ENCODE data around the gene SBNO2. TPM values are rescaled to one million over a fixed set of nuclear protein-coding genes. Genes with fewer than 3 reads are reported as not detected.

The SBNO2 gene
- total RNA-seq, 4 donors from 2014 or later: 22.2 to 49.8 (median 30.9) TPM

GRCh38 chr19:1088416-1089010 is 85.6 kb downstream of the SBNO2 start:
- intact Hi-C loops (cut with DNase I; ENCODE audit: low total_unique reads) (no loop called here), in situ Hi-C loops (cut with MboI; ENCODE audit: low sequenced_read_pairs in 4 of 4) (no loop called here)
- DNase-seq (peak in 1 of 2 donors; percentile 29), ATAC-seq (no peak)
- Histone ChIP-seq H3K36me3 (peaks cover 0 to 57% of the 10 kb centered on the region in 2 donors), H3K9me3 (no peaks in the 10 kb centered on the region), H3K4me3 (no peak overlapping the region), H3K27me3 (peaks cover 0 to 5% (median 0%) of the 10 kb centered on the region in 3 donors), H3K4me1 (peaks cover 4 to 17% of the 10 kb centered on the region in 2 donors), H3K27ac (peak overlapping the region in 3 of 4 donors; percentile 8 to 54 (median 40))
- no peak for TF ChIP-seq CTCF (IDR thresholded peaks at IDR 0.05 in 4 of 5, conservative IDR thresholded peaks at IDR 0.05 in 1 of 5)
- no peak for TF ChIP-seq POLR2A (IDR thresholded peaks at IDR 0.05)

GRCh38 chr19:1087813-1088415 is 86.2 kb downstream of the SBNO2 start:
- intact Hi-C loops (cut with DNase I; ENCODE audit: low total_unique reads) (no loop called here), in situ Hi-C loops (cut with MboI; ENCODE audit: low sequenced_read_pairs in 4 of 4) (no loop called here)
- Histone ChIP-seq H3K4me1 (peaks cover 0 to 13% of the 10 kb centered on the region in 2 donors), H3K4me3 (no peak overlapping the region), H3K27me3 (peaks cover 0 to 5% (median 2%) of the 10 kb centered on the region in 3 donors), H3K36me3 (peaks cover 0 to 51% of the 10 kb centered on the region in 2 donors), H3K27ac (peak overlapping the region in 3 of 4 donors; percentile 8 to 54 (median 40)), H3K9me3 (no peaks in the 10 kb centered on the region)
- TF ChIP-seq CTCF (IDR thresholded peaks at IDR 0.05 in 4 of 5, conservative IDR thresholded peaks at IDR 0.05 in 1 of 5): no peak
- no peak for TF ChIP-seq POLR2A (IDR thresholded peaks at IDR 0.05)
- ATAC-seq (peak in 1 of 2 donors; percentile 64), DNase-seq (peak; percentile 50 to 51)

- in situ Hi-C loops (cut with MboI; ENCODE audit: low sequenced_read_pairs in 4 of 4) (no loop called here), intact Hi-C loops (cut with DNase I; ENCODE audit: low total_unique reads) (no loop called here)
- no peak for ATAC-seq
- Histone ChIP-seq H3K27me3 (peaks cover 3 to 15% (median 5%) of the 10 kb centered on the region in 3 donors), H3K4me1 (peaks cover 0 to 13% of the 10 kb centered on the region in 2 donors), H3K27ac (no peak overlapping the region), H3K9me3 (no peaks in the 10 kb centered on the region), H3K36me3 (peaks cover 0 to 38% of the 10 kb centered on the region in 2 donors), H3K4me3 (no peak overlapping the region)
- no peak for DNase-seq
- TF ChIP-seq CTCF (IDR thresholded peaks at IDR 0.05 in 4 of 5, conservative IDR thresholded peaks at IDR 0.05 in 1 of 5): no peak
Observed at GRCh38 chr19:1086613-1087012, 87.5 kb downstream of the SBNO2 start.

- Histone ChIP-seq H3K27me3 (peaks cover 5 to 17% (median 10%) of the 10 kb centered on the region in 3 donors), H3K36me3 (peaks cover 0 to 31% of the 10 kb centered on the region in 2 donors), H3K27ac (no peak overlapping the region), H3K4me3 (no peak overlapping the region), H3K4me1 (peaks cover 0 to 13% of the 10 kb centered on the region in 2 donors), H3K9me3 (no peaks in the 10 kb centered on the region)
- TF ChIP-seq CTCF (IDR thresholded peaks at IDR 0.05 in 4 of 5, conservative IDR thresholded peaks at IDR 0.05 in 1 of 5): no peak
- TF ChIP-seq POLR2A (IDR thresholded peaks at IDR 0.05): no peak
- in situ Hi-C loops (cut with MboI; ENCODE audit: low sequenced_read_pairs in 4 of 4): no loop called here
- DNase-seq (no peak), ATAC-seq (no peak)
- intact Hi-C loops (cut with DNase I; ENCODE audit: low total_unique reads): no loop called here
Observed at GRCh38 chr19:1085676-1086442, 88.2 kb downstream of the SBNO2 start.
